Upper lobe of right lung (tissue), 1 donor: Measurements from ENCODE around the gene RELCH. TPM values are rescaled to one million over a fixed set of nuclear protein-coding genes. Genes with fewer than 3 reads are reported as not detected.

Experiments used
- ATAC-seq: fragments of 200-7000 bp; cut with Tn5 transposase; one replicate; pipeline ENCODE4 v1.9.1; 2020; ENCODE audit warnings: mild to moderate bottlenecking, moderate library complexity
- DNase-seq: peaks from one replicate; pipeline ENCODE4 v3.0.0-alpha.2; 2020
- H3K27ac ChIP-seq: fragments of 200-600 bp; one replicate; pipeline ENCODE4 v1.8.0; 2022
- H3K27me3 ChIP-seq: fragments of 200-600 bp; one replicate; pipeline ENCODE4 v1.8.0; 2022; ENCODE audit warnings: mild to moderate bottlenecking
- H3K36me3 ChIP-seq: fragments of 200-600 bp; one replicate; pipeline ENCODE4 v1.8.0; 2022
- H3K4me1 ChIP-seq: fragments of 200-600 bp; one replicate; pipeline ENCODE4 v1.8.0; 2022
- H3K4me3 ChIP-seq: fragments of 200-600 bp; one replicate; pipeline ENCODE4 v1.8.0; 2022; ENCODE audit warnings: mild to moderate bottlenecking
- H3K9me3 ChIP-seq: fragments of 200-600 bp; one replicate; pipeline ENCODE4 v1.8.0; 2022
- intact Hi-C: fragments of 100-400 bp; cut with DNase I; formaldehyde crosslinking; loops from one replicate; pipeline ENCODE4 v1.11.0; 2022
- total RNA-seq: library from RNA; stranded (reverse); fragmentation: NEBNext Ultra II Directional; extraction: Animal tissue kit (Norgen Biotek cat#: 25700); gene quantifications from one replicate; pipeline ENCODE4 v1.2.1, GENCODE V29; 2021
- TF ChIP-seq, protein P1 (sequence below): fragments of 200-600 bp; IDR thresholded peaks from one replicate; pipeline ENCODE4 v1.8.0; 2022; ENCODE audit warnings: antibody characterized with exemption
- donor health status: DM: no; HTN: yes; CAD: no; lungs with severe emphysema.

The RELCH gene
- total RNA-seq, 1 donor from 2014 or later, result 30.0 TPM

DNA sequence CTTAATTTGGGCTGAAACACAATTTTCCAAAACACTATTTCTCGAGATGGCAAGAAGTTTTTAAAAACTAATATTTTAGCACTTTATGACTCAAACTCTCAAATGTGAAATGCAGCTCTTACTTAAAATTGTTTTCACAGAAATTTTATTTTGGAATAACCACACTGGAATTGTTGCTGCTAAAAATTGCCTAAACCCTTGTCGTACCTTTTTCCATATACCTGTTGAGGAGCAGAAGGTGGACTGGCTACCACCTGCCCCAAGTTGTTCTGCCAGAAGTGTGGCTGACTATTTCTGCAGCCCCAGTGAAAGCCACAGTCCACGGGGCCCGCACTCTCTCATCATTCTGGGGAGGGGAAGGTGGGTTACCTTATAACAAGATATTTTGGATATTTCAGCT lies 161.4 kb downstream of the RELCH start:
- H3K27me3 ChIP-seq, result no peaks in the 10 kb centered on the region
- DNase-seq (no peak), ATAC-seq (no peak)
- H3K27ac ChIP-seq, result no peak overlapping the region
- H3K36me3 ChIP-seq, result no peaks in the 10 kb centered on the region
- no peak overlapping the region for H3K4me3 ChIP-seq
- intact Hi-C loops, result no loop called here
- TF ChIP-seq, protein P1, sequence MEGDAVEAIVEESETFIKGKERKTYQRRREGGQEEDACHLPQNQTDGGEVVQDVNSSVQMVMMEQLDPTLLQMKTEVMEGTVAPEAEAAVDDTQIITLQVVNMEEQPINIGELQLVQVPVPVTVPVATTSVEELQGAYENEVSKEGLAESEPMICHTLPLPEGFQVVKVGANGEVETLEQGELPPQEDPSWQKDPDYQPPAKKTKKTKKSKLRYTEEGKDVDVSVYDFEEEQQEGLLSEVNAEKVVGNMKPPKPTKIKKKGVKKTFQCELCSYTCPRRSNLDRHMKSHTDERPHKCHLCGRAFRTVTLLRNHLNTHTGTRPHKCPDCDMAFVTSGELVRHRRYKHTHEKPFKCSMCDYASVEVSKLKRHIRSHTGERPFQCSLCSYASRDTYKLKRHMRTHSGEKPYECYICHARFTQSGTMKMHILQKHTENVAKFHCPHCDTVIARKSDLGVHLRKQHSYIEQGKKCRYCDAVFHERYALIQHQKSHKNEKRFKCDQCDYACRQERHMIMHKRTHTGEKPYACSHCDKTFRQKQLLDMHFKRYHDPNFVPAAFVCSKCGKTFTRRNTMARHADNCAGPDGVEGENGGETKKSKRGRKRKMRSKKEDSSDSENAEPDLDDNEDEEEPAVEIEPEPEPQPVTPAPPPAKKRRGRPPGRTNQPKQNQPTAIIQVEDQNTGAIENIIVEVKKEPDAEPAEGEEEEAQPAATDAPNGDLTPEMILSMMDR, result no peak
- H3K4me1 ChIP-seq, result no peaks in the 10 kb centered on the region
- H3K9me3 ChIP-seq, result no peaks in the 10 kb centered on the region

DNA sequence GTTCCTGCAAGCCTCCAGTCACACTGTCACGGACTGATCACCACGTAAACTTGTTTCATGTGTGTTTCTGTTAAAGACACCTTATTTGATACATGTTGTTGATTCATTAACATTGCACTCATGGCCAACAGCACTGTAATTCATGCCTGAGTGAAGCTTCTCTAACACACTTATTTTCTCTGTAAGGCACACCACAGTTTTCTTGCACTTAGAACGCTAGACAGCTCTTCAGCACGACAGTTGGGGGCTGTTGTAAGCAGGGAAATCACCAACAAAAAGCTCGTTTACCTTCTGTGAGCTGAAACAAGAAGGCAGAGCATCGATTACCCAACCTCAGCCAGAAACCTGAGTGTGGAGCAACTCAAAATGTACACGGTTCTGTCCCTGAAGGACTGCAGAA lies 166.1 kb downstream of the RELCH start:
- TF ChIP-seq, protein P1, result no peak
- Histone ChIP-seq H3K9me3 (no peaks in the 10 kb centered on the region), H3K27ac (no peak overlapping the region), H3K4me3 (no peak overlapping the region), H3K4me1 (no peaks in the 10 kb centered on the region), H3K36me3 (no peaks in the 10 kb centered on the region), H3K27me3 (no peaks in the 10 kb centered on the region)
- intact Hi-C loops, result no loop called here
- DNase-seq (no peak), ATAC-seq (no peak)

DNA sequence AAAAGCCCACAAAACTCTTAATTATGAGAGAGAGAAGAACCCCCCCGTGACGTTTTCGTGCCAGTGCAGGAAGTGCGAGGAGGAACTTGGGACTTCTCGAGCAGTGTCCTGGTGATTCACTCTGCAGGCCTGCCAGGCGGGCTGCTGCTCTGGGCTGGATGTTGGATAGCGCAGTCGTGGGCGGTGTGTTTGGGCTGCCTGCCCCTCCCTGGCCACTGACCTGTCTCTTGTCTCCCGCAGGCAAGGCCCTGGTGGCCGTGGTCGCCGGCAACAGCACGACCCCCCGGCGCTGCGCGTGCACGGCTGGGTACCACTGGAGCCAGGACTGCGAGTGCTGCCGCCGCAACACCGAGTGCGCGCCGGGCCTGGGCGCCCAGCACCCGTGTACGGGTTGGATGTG lies 167.1 kb downstream of the RELCH start:
- ATAC-seq, result peak; percentile 53
- DNase-seq, result no peak
- no peak overlapping the region for H3K27ac ChIP-seq
- no peak overlapping the region for H3K4me3 ChIP-seq
- no peaks in the 10 kb centered on the region for H3K9me3 ChIP-seq
- no peaks in the 10 kb centered on the region for H3K4me1 ChIP-seq
- intact Hi-C loops, result no loop called here
- TF ChIP-seq, protein P1, result no peak
- H3K27me3 ChIP-seq, result no peaks in the 10 kb centered on the region
- no peaks in the 10 kb centered on the region for H3K36me3 ChIP-seq

DNA sequence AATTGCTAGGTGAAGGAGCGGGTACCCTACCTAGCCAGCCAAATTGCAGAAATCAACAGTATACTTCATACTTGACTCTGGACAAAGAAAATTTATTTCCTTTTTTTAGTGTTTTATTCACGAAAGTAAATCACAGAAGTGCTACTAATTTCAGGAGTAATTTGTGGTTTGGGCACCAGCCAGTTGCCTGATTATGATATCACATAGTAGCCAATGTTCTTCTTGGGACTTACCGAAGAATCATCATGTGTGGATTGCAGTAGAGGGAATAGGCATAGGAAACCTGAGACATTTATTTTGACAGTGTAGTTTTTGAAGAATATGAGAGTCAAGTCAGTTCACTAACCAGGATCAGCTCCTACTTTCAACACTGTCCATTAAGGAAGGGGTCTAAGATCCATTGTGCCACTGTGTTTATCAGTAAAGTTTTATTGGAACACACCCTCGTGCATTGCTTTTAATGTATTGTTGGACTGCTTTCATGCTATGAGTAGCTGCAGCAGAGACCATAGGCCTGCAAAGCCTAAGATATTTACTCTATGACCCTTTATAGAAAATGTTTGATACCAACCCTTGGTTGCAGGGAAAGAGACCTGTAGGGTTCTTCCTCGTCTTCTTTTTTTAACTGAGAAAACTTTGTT lies 170.1 kb downstream of the RELCH start:
- Histone ChIP-seq H3K9me3 (no peaks in the 10 kb centered on the region), H3K36me3 (no peaks in the 10 kb centered on the region), H3K4me1 (no peaks in the 10 kb centered on the region), H3K27ac (no peak overlapping the region), H3K4me3 (no peak overlapping the region), H3K27me3 (no peaks in the 10 kb centered on the region)
- intact Hi-C loops, result no loop called here
- no peak for ATAC-seq
- TF ChIP-seq, protein P1, result no peak
- DNase-seq, result no peak

Other genes starting within 250 kb of the RELCH start
- 25.2 TPM for gene PIGN, start 199 bp upstream of the RELCH start, total RNA-seq
- gene TNFRSF11A, start 138.1 kb downstream of the RELCH start, total RNA-seq, result 2.5 TPM